ENCODE data around the gene AFAP1. TPM values are rescaled to one million over a fixed set of nuclear protein-coding genes. Genes with fewer than 3 reads are reported as not detected.

Gene AFAP1
- total RNA-seq, 1 experiment from 2014 or later: 27.6 TPM

DNA sequence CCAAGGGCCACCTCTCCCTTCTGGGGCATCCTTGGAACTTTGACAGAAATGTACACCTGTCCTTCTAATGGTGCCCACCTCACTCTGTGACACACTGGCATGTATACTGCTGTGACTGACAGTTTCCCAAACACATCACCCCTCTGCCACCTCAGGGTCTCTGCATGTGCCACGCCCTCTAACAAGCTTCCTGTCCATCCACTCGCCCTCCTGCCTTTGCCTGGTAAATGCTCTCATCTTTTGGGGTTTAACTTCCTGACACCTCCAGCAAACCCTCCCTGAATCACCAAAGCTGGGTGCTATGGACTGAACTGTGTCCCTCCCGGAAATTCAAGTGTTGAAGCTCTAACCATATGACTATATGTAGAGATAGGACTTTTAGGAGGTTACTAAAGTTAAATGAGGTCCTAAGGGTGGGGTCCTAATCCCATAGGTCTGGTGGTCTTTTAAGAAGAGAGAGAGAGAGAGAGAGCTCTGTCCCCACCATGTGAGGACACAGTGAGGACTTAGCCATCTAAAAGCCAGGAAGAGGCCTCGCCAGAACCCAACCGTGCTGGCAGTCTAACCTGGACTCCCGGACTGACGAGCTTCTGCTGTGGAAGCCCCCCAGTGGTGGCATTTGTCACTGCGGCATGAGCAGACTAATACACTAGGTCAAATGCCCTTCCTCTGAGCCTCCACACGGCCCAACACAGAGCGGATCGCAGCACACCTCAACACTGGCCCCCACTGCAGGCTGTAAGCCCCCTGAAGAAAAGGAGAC, 95.6 kb downstream of the AFAP1 start:
- ChIA-PET POLR2A (interaction anchor here (0.6 kb wide), 1 partner anchor 144 kb away, joined by 3 read pairs; no protein-coding TSS in a partner anchor), CTCF (interaction anchor here (0.6 to 1.4 kb wide), 7 partner anchors 12 to 94 kb away, joined by 3 to 8 read pairs (median 4); no protein-coding TSS in a partner anchor)
- Histone ChIP-seq H3K4me3 (ENCODE audit: low read depth, low read length) (no peak overlapping the region), H3K9me3 (no peaks in the 10 kb centered on the region), H3K36me3 (ENCODE audit: control insufficient read depth, insufficient read depth, low read length) (no peaks in the 10 kb centered on the region), H3K4me1 (peaks cover 6% of the 10 kb centered on the region; the same call in 1 of the 2 replicates), H3K27me3 (replicated peaks; ENCODE audit: control insufficient read depth, insufficient read depth, low read length) (no peaks in the 10 kb centered on the region)
- H3K27ac Mint-ChIP-seq (ENCODE audit: unreplicated experiment): peak overlapping the region; percentile 25
- H3K36me3 Mint-ChIP-seq (ENCODE audit: insufficient read depth, unreplicated experiment): peaks cover 54% of the 10 kb centered on the region
- peaks cover 7% of the 10 kb centered on the region for H3K9me3 Mint-ChIP-seq (ENCODE audit: unreplicated experiment)
- no peaks in the 10 kb centered on the region for H3K27me3 Mint-ChIP-seq (ENCODE audit: insufficient read depth, unreplicated experiment)
- no TSS peak for BruUV-seq (replicated peaks)
- no peak overlapping the region for H3K4me3 Mint-ChIP-seq (ENCODE audit: unreplicated experiment)
- TF ChIP-seq, protein P1, sequence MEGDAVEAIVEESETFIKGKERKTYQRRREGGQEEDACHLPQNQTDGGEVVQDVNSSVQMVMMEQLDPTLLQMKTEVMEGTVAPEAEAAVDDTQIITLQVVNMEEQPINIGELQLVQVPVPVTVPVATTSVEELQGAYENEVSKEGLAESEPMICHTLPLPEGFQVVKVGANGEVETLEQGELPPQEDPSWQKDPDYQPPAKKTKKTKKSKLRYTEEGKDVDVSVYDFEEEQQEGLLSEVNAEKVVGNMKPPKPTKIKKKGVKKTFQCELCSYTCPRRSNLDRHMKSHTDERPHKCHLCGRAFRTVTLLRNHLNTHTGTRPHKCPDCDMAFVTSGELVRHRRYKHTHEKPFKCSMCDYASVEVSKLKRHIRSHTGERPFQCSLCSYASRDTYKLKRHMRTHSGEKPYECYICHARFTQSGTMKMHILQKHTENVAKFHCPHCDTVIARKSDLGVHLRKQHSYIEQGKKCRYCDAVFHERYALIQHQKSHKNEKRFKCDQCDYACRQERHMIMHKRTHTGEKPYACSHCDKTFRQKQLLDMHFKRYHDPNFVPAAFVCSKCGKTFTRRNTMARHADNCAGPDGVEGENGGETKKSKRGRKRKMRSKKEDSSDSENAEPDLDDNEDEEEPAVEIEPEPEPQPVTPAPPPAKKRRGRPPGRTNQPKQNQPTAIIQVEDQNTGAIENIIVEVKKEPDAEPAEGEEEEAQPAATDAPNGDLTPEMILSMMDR (IDR thresholded peaks at IDR 0.05; ENCODE audit: insufficient read depth in 1 of 2, low read depth in 1 of 2, low read length in 1 of 2, severe bottlenecking in 1 of 2, unreplicated experiment in 1 of 2): peak; percentile 66 to 71
- intact Hi-C loops (cut with micrococcal nuclease; ENCODE audit: unreplicated experiment): loop anchor here (1.0 kb wide), 3 partner anchors 40 to 143 kb away; no protein-coding TSS in a partner anchor
- peak; percentile 73 to 79 for DNase-seq
- H3K4me1 Mint-ChIP-seq (ENCODE audit: low read depth, unreplicated experiment): no peaks in the 10 kb centered on the region

DNA sequence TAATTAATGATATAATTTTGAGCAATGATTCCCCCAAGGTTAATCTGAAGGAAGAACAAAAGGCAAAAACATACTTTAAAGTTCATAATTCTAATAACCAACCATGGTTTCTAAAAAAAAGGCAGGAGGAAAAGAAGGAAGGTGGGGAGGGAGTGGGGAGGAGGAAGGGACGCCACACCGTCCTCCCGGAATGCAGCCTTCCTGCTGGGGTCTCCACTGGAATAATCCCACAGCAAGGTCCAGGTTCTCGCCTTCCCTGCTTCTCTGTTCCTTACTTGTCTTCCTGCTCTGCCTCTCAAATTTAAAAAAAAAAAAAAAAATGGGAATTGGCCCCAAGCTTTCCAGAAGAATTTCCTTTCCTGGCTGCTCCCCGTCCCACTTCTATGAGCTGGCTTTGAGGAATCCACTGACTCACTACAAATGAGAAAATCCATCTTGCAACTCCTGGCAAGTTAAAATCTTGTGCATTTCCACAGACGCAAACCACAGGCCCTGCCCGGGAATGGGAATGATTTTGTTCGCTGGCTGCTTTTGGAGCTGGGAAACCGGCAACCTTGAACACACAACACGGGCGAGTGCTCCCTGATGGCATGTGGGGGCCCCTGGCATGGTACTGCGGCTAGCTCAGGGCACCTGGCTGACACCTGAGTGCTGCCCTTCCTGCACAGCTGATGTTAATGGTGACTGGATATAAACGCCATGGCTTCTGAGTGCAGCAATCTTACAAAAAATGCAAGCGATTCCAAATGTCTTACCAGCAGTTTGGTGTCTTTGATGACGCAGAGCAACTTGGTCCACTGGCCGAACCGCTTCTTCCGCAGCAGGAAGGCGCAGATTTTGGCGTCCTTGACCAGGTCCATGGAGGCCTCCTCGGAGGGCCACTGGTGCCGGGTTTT, 97.0 kb downstream of the AFAP1 start:
- no peaks in the 10 kb centered on the region for H3K9me3 ChIP-seq
- CTCF ChIA-PET: no interaction called here
- TF ChIP-seq, protein P1 (IDR thresholded peaks at IDR 0.05; ENCODE audit: insufficient read depth in 1 of 2, low read depth in 1 of 2, low read length in 1 of 2, severe bottlenecking in 1 of 2, unreplicated experiment in 1 of 2): no peak
- Mint-ChIP-seq H3K27ac (ENCODE audit: unreplicated experiment) (no peak overlapping the region), H3K4me1 (ENCODE audit: low read depth, unreplicated experiment) (no peaks in the 10 kb centered on the region), H3K27me3 (ENCODE audit: insufficient read depth, unreplicated experiment) (no peaks in the 10 kb centered on the region), H3K9me3 (ENCODE audit: unreplicated experiment) (no peaks in the 10 kb centered on the region), H3K4me3 (ENCODE audit: unreplicated experiment) (no peak overlapping the region), H3K36me3 (ENCODE audit: insufficient read depth, unreplicated experiment) (peaks cover 49% of the 10 kb centered on the region)
- H3K27me3 ChIP-seq (replicated peaks; ENCODE audit: control insufficient read depth, insufficient read depth, low read length): no peaks in the 10 kb centered on the region
- intact Hi-C loops (cut with micrococcal nuclease; ENCODE audit: unreplicated experiment): no loop called here
- no peaks in the 10 kb centered on the region for H3K36me3 ChIP-seq (ENCODE audit: control insufficient read depth, insufficient read depth, low read length)
- H3K4me1 ChIP-seq: peaks cover 6% of the 10 kb centered on the region; the same call in 1 of the 2 replicates
- BruUV-seq (replicated peaks): no TSS peak
- H3K4me3 ChIP-seq (ENCODE audit: low read depth, low read length): no peak overlapping the region
- POLR2A ChIA-PET: interaction anchor here (0.6 kb wide), 1 partner anchor 565 kb away, joined by 4 read pairs; no protein-coding TSS in a partner anchor
- no peak for DNase-seq

DNA sequence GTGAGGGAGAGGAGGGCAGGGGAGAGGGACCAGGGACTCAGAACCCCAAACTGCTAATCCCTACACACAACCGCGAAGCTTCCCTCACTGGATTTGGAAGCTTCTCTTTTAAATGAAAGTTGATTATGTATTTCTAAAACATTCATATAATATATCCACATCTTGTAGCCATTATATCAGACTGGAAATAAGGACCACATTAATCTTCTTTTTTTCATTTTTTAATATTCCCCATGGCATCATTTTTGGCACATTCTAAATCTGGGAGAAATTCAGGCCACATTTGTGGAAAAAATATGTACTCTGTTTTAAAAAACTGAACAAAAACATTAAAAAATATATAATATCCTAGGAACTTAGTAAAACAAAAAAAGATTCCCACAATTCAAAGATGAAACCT, 97.8 kb downstream of the AFAP1 start:
- Mint-ChIP-seq H3K27me3 (ENCODE audit: insufficient read depth, unreplicated experiment) (no peaks in the 10 kb centered on the region), H3K27ac (ENCODE audit: unreplicated experiment) (no peak overlapping the region), H3K4me3 (ENCODE audit: unreplicated experiment) (no peak overlapping the region), H3K9me3 (ENCODE audit: unreplicated experiment) (no peaks in the 10 kb centered on the region), H3K36me3 (ENCODE audit: insufficient read depth, unreplicated experiment) (peaks cover 55% of the 10 kb centered on the region), H3K4me1 (ENCODE audit: low read depth, unreplicated experiment) (no peaks in the 10 kb centered on the region)
- TF ChIP-seq, protein P1 (IDR thresholded peaks at IDR 0.05; ENCODE audit: insufficient read depth in 1 of 2, low read depth in 1 of 2, low read length in 1 of 2, severe bottlenecking in 1 of 2, unreplicated experiment in 1 of 2): no peak
- CTCF ChIA-PET: no interaction called here
- H3K36me3 ChIP-seq (ENCODE audit: control insufficient read depth, insufficient read depth, low read length): no peaks in the 10 kb centered on the region
- intact Hi-C loops (cut with micrococcal nuclease; ENCODE audit: unreplicated experiment): no loop called here
- no peaks in the 10 kb centered on the region for H3K9me3 ChIP-seq
- no TSS peak for BruUV-seq (replicated peaks)
- H3K27me3 ChIP-seq (replicated peaks; ENCODE audit: control insufficient read depth, insufficient read depth, low read length): no peaks in the 10 kb centered on the region
- H3K4me1 ChIP-seq: peaks cover 6% of the 10 kb centered on the region; the same call in 1 of the 2 replicates
- POLR2A ChIA-PET: no interaction called here
- no peak overlapping the region for H3K4me3 ChIP-seq (ENCODE audit: low read depth, low read length)
- no peak for DNase-seq

Measured in Caco-2 (cell line).